NCI-H2107 (cell line): Measurements from ENCODE around the gene ETV3.

ENCODE experiments used
- DNase-seq: peaks from one replicate; lab custom pipeline; 2025; lab: John Stamatoyannopoulos, UW

ETV3 gene

GRCh38 chr1:157139052-157139715, 989 bp upstream of the ETV3 start:
- no peak for DNase-seq

- no peak for DNase-seq
Observed at GRCh38 chr1:157137408-157138219, 581 bp downstream of the ETV3 start.

- DNase-seq = no peak
Observed at GRCh38 chr1:157137046-157137407, 1.2 kb downstream of the ETV3 start.

- DNase-seq = no peak
Observed at GRCh38 chr1:157136133-157136532, 2.1 kb downstream of the ETV3 start.

- DNase-seq = no peak
Observed at GRCh38 chr1:157135646-157136045, 2.5 kb downstream of the ETV3 start.

GRCh38 chr1:157135070-157135469, 3.1 kb downstream of the ETV3 start:
- DNase-seq = no peak

- DNase-seq = no peak
Observed at GRCh38 chr1:157134442-157134841, 3.8 kb downstream of the ETV3 start.

GRCh38 chr1:157133426-157133825, 4.8 kb downstream of the ETV3 start:
- no peak for DNase-seq

GRCh38 chr1:157132616-157133167, 5.5 kb downstream of the ETV3 start:
- DNase-seq = no peak

GRCh38 chr1:157132111-157132510, 6.1 kb downstream of the ETV3 start:
- no peak for DNase-seq

GRCh38 chr1:157131281-157131680, 6.9 kb downstream of the ETV3 start:
- no peak for DNase-seq

- DNase-seq = no peak
Observed at GRCh38 chr1:157124855-157125254, 13.3 kb downstream of the ETV3 start.

GRCh38 chr1:157119448-157119847, 18.7 kb downstream of the ETV3 start:
- no peak for DNase-seq

GRCh38 chr1:157119008-157119407, 19.2 kb downstream of the ETV3 start:
- no peak for DNase-seq

GRCh38 chr1:157117527-157118057, 20.6 kb downstream of the ETV3 start:
- DNase-seq = peak; percentile 46

GRCh38 chr1:157116737-157117103, 21.5 kb downstream of the ETV3 start:
- DNase-seq = no peak

- DNase-seq = no peak
Observed at GRCh38 chr1:157115851-157116736, 22.1 kb downstream of the ETV3 start.

- no peak for DNase-seq
Observed at GRCh38 chr1:157115429-157115838, 22.8 kb downstream of the ETV3 start.

GRCh38 chr1:157114183-157115121, 23.7 kb downstream of the ETV3 start:
- DNase-seq = no peak

- no peak for DNase-seq
Observed at GRCh38 chr1:157113631-157114030, 24.6 kb downstream of the ETV3 start.

GRCh38 chr1:157113106-157113505, 25.1 kb downstream of the ETV3 start:
- DNase-seq = no peak
